ENCODE data around the gene KCNT1. TPM values are rescaled to one million over a fixed set of nuclear protein-coding genes. Genes with fewer than 3 reads are reported as not detected.

The KCNT1 gene
- total and polyA plus RNA-seq, 10 of the 15 experiments (the other 5 are each of a cell fraction or from before 2014, with no cell fraction given), result not detected

GRCh38 chr9:135833864-135834263 is 131.9 kb downstream of the KCNT1 start (continued):
- TF ChIP-seq USF1 (IDR thresholded peaks at IDR 0.05; ENCODE audit: borderline replicate concordance, extremely low read length, insufficient read depth, low read depth, low read length), result no peak
- no peak for TF ChIP-seq SRF (IDR thresholded peaks at IDR 0.05; ENCODE audit: low read depth in 2 of 2, low read length in 2 of 2)
- TF ChIP-seq POU2F2 (IDR thresholded peaks at IDR 0.05; ENCODE audit: borderline replicate concordance, low read depth, low read length), result no peak

GRCh38 chr9:135835131-135835530 is 133.1 kb downstream of the KCNT1 start:
- RAD21 ChIA-PET (ENCODE audit: unreplicated experiment), result no interaction called here
- no TSS peak for BruUV-seq (replicated peaks)
- H3K4me1 ChIP-seq (ENCODE audit: control insufficient read depth, insufficient read depth, low read length), result no peaks in the 10 kb centered on the region
- H3K79me2 ChIP-seq (ENCODE audit: control insufficient read depth, insufficient read depth, low read length), result no peaks in the 10 kb centered on the region; the same call in 1 of the 2 replicates
- no peak overlapping the region for H3K27ac ChIP-seq (ENCODE audit: control insufficient read depth, insufficient read depth)
- ATAC-seq (no peak), FAIRE-seq (no peak), DNase-seq (ENCODE audit: low read depth, low spot score) (no peak)
- H3K4me3 ChIP-seq, result no peak overlapping the region
- no peak overlapping the region for H3K9ac ChIP-seq (ENCODE audit: control insufficient read depth, insufficient read depth, low read length)
- 93% methylated on average over 10 of the region's 10 CpGs for WGBS (ENCODE audit: insufficient coverage, insufficient replicate concordance, low lambda C conversion rate, missing lambda C conversion rate)
- intact Hi-C loops (cut with micrococcal nuclease; ENCODE audit: unreplicated experiment) (no loop called here), in situ Hi-C loops (cut with MboI) (no loop called here)
- TF ChIP-seq POLR2AphosphoS2 (IDR thresholded peaks at IDR 0.05; ENCODE audit: low read depth, low read length) (no peak), ASH2L (IDR thresholded peaks at IDR 0.05; ENCODE audit: borderline replicate concordance, low read depth) (no peak), SMARCA5 (IDR thresholded peaks at IDR 0.05) (no peak), STAT3 (IDR thresholded peaks at IDR 0.05; ENCODE audit: low read depth, low read length) (no peak), SUPT20H (IDR thresholded peaks at IDR 0.05; ENCODE audit: borderline replicate concordance, control insufficient read depth, low read depth, low read length) (no peak), PRDM15 (CRISPR knock-in tag; IDR thresholded peaks at IDR 0.05) (no peak), RUNX3 (IDR thresholded peaks at IDR 0.05; ENCODE audit: low read length) (no peak)
- H3K36me3 ChIP-seq (ENCODE audit: control insufficient read depth in 2 of 2, insufficient read depth in 2 of 2, low read length in 1 of 2), result peaks cover 4 to 6% of the 10 kb centered on the region in 2 experiments; a peak in 3 of 4 replicates
- CTCF ChIA-PET, result no interaction called here
- H3K4me2 ChIP-seq (ENCODE audit: control insufficient read depth, insufficient read depth), result no peak overlapping the region
- H3K9me3 ChIP-seq (replicated peaks; ENCODE audit: control insufficient read depth, insufficient read depth, low read length), result no peaks in the 10 kb centered on the region
- POLR2A ChIA-PET, result no interaction called here
- H2AFZ ChIP-seq (ENCODE audit: control insufficient read depth, low read depth, low read length), result no peak overlapping the region
- no peaks in the 10 kb centered on the region for H4K20me1 ChIP-seq (ENCODE audit: control insufficient read depth, insufficient read depth)
- no peaks in the 10 kb centered on the region for H3K27me3 ChIP-seq (replicated peaks in 1 of 2; ENCODE audit: control insufficient read depth in 2 of 2, insufficient read depth in 2 of 2, low read length in 1 of 2)
- SMC1A ChIA-PET (ENCODE audit: uncharacterized antibody, unreplicated experiment), result no interaction called here

Data from GM12878 (cell line).